T-helper 1 cell treated with Interleukin-12 subunit alpha and Interleukin-12 subunit beta and Interleukin-4 antibody, amounts not matched to agents 30 μg/mL and 1 μg/mL, for 36 hours (primary cell): Measurements from ENCODE around the gene FAM217A.
"Not testable (repeated sequence)": the region's sequence is repeated elsewhere in the genome, so short reads cannot be mapped to it uniquely, and the experiment has no call there.

Experiments
- H3K27ac Mint-ChIP-seq: one replicate; pipeline ENCODE4 v1.8.0; 2021; ENCODE audit warnings: mild to moderate bottlenecking, mixed read lengths
- H3K27me3 Mint-ChIP-seq: one replicate; pipeline ENCODE4 v1.8.0; 2021; ENCODE audit warnings: low read depth, mixed read lengths
- H3K36me3 Mint-ChIP-seq: one replicate; pipeline ENCODE4 v1.8.0; 2021; ENCODE audit warnings: low read depth, mixed read lengths
- H3K4me1 Mint-ChIP-seq: one replicate; pipeline ENCODE4 v1.8.0; 2021; ENCODE audit warnings: low read depth, mixed read lengths
- H3K4me3 Mint-ChIP-seq: one replicate; pipeline ENCODE4 v1.8.0; 2021; ENCODE audit warnings: mild to moderate bottlenecking, moderate library complexity, mixed read lengths
- H3K9me3 Mint-ChIP-seq: one replicate; pipeline ENCODE4 v1.8.0; 2021; ENCODE audit warnings: mixed read lengths

Gene FAM217A

GRCh38 chr6:4103929-4104328 lies 25.0 kb upstream of the FAM217A start:
- Mint-ChIP-seq H3K9me3 (no peaks in the 10 kb centered on the region), H3K27me3 (peaks cover 31% of the 10 kb centered on the region), H3K27ac (no peak overlapping the region), H3K4me3 (no peak overlapping the region), H3K4me1 (no peaks in the 10 kb centered on the region), H3K36me3 (no peaks in the 10 kb centered on the region)

- H3K27me3 Mint-ChIP-seq, result peaks cover 23% of the 10 kb centered on the region
- H3K4me1 Mint-ChIP-seq, result no peaks in the 10 kb centered on the region
- no peak overlapping the region for H3K4me3 Mint-ChIP-seq
- no peak overlapping the region for H3K27ac Mint-ChIP-seq
- H3K36me3 Mint-ChIP-seq, result no peaks in the 10 kb centered on the region
- H3K9me3 Mint-ChIP-seq, result no peaks in the 10 kb centered on the region
Measured at GRCh38 chr6:4102687-4103244, 23.8 kb upstream of the FAM217A start.

DNA sequence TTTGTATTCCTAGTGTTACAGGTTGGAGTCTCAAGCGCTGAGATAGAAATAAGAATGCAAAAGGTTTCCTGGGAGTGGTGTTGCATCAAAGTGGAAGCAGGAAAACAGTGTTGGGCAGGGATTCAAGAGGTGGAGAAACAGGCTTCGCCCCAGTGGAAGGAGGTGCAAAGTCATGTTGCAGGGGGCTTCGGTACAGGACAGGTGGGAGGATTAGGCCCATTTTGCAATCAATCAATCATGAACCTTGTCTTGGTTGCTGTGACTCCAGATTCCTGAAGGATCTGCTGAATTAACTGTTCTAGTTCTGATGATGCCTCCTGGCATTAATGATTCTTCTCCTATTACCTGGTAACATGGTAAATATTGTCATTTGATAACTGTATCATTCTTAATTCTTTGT lies 22.4 kb upstream of the FAM217A start:
- H3K9me3 Mint-ChIP-seq, result no peaks in the 10 kb centered on the region
- no peak overlapping the region for H3K27ac Mint-ChIP-seq
- H3K4me3 Mint-ChIP-seq, result no peak overlapping the region
- H3K27me3 Mint-ChIP-seq, result peaks cover 13% of the 10 kb centered on the region
- H3K4me1 Mint-ChIP-seq, result no peaks in the 10 kb centered on the region
- no peaks in the 10 kb centered on the region for H3K36me3 Mint-ChIP-seq

DNA sequence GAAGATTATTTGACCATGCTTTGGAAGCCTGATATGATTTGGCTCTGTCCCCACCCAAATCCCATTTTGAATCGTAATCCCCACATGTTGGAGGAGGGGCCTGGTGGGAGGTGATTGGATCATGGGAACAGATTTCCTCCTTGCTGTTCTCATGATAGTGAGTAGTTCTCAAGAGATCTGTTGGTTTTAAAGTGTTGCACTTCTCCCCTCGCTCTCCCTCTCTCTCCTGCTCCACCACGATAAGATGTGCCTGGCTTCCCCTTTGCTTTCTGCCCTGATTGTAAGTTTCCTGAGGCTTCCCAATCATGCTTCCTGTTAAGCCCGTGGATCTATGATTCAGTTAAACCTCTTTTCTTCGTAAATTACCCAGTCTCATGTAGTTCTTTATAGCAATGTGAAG lies 21.7 kb upstream of the FAM217A start:
- H3K9me3 Mint-ChIP-seq, result no peaks in the 10 kb centered on the region
- no peak overlapping the region for H3K27ac Mint-ChIP-seq
- no peaks in the 10 kb centered on the region for H3K4me1 Mint-ChIP-seq
- H3K36me3 Mint-ChIP-seq, result no peaks in the 10 kb centered on the region
- peaks cover 8% of the 10 kb centered on the region for H3K27me3 Mint-ChIP-seq
- no peak overlapping the region for H3K4me3 Mint-ChIP-seq

DNA sequence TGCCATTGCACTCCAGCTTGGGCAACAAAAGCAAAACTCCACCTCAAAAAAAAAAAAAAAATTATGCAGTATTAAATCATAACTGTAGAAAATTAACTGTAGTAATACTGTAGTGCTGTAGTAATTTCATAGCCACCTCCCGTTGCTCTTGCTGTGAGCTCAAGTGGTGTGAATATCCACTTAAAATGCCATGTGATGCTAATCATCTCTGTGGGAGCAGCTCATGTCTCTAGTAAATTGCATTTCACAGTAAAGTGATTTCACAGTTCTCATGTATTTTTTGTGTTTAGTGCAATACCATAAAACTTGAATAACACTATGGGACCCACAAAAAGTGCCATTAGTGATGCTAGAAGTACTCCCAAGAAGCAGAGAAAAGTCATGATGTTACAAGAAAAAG lies 14.4 kb upstream of the FAM217A start:
- H3K4me3 Mint-ChIP-seq, result no peak overlapping the region

GRCh38 chr6:4091941-4092340 lies 13.0 kb upstream of the FAM217A start:
- Mint-ChIP-seq H3K4me1 (no peaks in the 10 kb centered on the region), H3K9me3 (no peaks in the 10 kb centered on the region), H3K4me3 (no peak overlapping the region), H3K27me3 (no peaks in the 10 kb centered on the region), H3K27ac (no peak overlapping the region), H3K36me3 (no peaks in the 10 kb centered on the region)

More for the DNA sequence above, 14.4 kb upstream of the FAM217A start:
- H3K27me3 Mint-ChIP-seq, result no peaks in the 10 kb centered on the region
- H3K27ac Mint-ChIP-seq, result no peak overlapping the region
- no peaks in the 10 kb centered on the region for H3K9me3 Mint-ChIP-seq
- no peaks in the 10 kb centered on the region for H3K4me1 Mint-ChIP-seq
- H3K36me3 Mint-ChIP-seq, result no peaks in the 10 kb centered on the region

DNA sequence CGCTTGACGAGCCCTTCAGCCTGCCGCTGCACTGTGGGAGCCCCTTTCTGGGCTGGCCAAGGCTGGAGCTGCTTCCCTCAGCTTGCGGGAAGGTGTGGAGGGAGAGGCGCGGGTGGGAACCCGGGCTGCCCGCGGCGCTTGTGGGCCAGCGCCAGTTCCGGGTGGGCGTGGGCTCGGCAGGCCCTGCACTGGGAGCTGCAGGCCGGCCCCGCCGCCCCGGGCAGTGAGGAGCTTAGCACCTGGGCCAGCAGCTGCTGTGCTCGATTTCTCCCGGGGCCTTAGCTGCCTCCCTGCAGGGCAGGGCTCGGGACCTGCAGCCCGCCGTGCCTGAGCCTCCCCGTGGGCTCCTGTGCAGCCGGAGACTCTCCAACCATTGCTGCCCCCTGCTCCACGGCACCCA lies 11.1 kb upstream of the FAM217A start:
- H3K27ac Mint-ChIP-seq, H3K27me3 Mint-ChIP-seq, H3K4me1 Mint-ChIP-seq, H3K36me3 Mint-ChIP-seq, H3K9me3 Mint-ChIP-seq, H3K4me3 Mint-ChIP-seq: not testable (repeated sequence)

DNA sequence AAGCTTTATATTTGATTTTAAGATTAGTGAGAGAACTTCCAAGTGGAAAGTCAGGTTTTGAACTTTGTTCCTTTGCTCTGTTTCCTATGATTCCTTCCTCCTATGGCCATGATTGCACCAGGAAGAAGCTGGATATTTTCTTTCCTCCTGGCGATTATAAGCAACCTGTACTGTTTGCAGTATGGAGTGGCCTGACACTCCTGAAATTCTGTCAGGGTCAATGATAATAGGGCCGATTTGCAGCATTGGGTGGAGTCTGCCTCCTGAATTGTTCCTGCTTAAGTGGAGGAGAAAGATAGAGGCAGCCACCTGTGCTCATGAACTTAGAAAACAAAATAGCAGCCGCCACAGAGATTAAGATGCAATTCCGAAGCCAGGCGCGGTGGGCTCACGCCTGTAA lies 9.8 kb upstream of the FAM217A start:
- no peaks in the 10 kb centered on the region for H3K4me1 Mint-ChIP-seq
- H3K27me3 Mint-ChIP-seq, result peaks cover 3% of the 10 kb centered on the region
- no peaks in the 10 kb centered on the region for H3K36me3 Mint-ChIP-seq
- no peak overlapping the region for H3K4me3 Mint-ChIP-seq
- H3K27ac Mint-ChIP-seq, result no peak overlapping the region
- no peaks in the 10 kb centered on the region for H3K9me3 Mint-ChIP-seq

DNA sequence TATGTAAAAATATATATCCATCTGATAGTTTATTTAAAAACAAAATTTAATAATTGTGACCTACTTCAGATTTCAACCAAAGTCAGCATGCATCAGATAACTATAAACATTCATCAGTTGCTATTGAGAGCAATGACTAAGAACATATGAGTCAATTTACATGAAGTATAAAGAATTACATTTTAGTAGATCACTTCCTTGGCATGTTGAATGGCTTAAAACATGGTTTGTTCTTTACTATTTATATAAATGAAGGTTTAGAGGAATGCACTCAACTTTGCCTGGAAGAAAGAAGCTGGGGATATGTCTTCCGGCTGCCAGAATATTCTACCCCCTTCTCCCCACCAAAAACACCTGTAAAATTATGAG lies 6.4 kb upstream of the FAM217A start:
- Mint-ChIP-seq H3K36me3 (no peaks in the 10 kb centered on the region), H3K4me1 (no peaks in the 10 kb centered on the region), H3K4me3 (no peak overlapping the region)

GRCh38 chr6:4084444-4085331 lies 5.8 kb upstream of the FAM217A start:
- H3K9me3 Mint-ChIP-seq, result no peaks in the 10 kb centered on the region
- no peak overlapping the region for H3K27ac Mint-ChIP-seq
- H3K36me3 Mint-ChIP-seq, result no peaks in the 10 kb centered on the region

More for the DNA sequence above, 6.4 kb upstream of the FAM217A start:
- peaks cover 12% of the 10 kb centered on the region for H3K27me3 Mint-ChIP-seq
- H3K27ac Mint-ChIP-seq, result no peak overlapping the region
- H3K9me3 Mint-ChIP-seq, result no peaks in the 10 kb centered on the region

DNA sequence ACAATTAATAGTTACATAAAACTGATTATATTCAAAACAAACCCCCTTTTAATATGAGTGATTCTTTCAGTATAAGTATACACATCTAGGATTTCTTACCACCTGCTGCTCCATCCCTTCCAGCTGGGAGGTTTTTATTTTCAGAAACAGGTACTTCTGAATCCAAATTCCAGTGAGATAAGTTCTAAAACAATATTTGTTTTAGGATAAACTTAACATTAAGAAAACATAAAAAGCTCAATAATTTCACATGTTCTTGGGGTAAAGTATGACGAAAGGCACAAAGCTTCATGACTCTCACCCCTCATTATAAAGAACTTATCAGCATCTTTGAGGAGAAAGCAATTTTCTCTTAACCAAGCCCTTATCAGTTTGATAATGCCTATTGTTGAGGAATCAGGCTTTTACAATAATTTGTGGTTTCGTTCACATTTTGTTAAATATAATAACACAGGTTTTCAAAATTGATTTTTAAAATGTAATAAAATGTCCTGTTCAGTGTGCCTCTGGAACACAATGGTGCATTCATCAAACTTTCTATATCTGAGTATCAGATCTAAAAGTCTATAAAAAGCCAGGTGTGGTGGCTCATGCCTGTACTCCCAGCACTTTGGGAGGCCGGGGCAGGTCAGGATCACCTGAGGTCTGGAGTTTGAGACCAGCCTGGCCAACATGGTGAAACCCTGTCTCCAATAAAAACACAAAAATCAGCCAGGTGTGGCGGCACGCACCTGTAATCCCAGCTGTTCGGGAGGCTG lies 4.3 kb downstream of the FAM217A start:
- Mint-ChIP-seq H3K27ac (no peak overlapping the region), H3K36me3 (no peaks in the 10 kb centered on the region), H3K4me1 (no peaks in the 10 kb centered on the region), H3K4me3 (no peak overlapping the region), H3K9me3 (no peaks in the 10 kb centered on the region), H3K27me3 (peaks cover 16% of the 10 kb centered on the region)

More at GRCh38 chr6:4084444-4085331, 5.8 kb upstream of the FAM217A start:
- peaks cover 16% of the 10 kb centered on the region for H3K27me3 Mint-ChIP-seq
- no peak overlapping the region for H3K4me3 Mint-ChIP-seq
- H3K4me1 Mint-ChIP-seq, result no peaks in the 10 kb centered on the region

GRCh38 chr6:4071330-4071729 lies 7.6 kb downstream of the FAM217A start:
- no peak overlapping the region for H3K4me3 Mint-ChIP-seq
- H3K27ac Mint-ChIP-seq, result no peak overlapping the region
- peaks cover 8% of the 10 kb centered on the region for H3K27me3 Mint-ChIP-seq
- no peaks in the 10 kb centered on the region for H3K36me3 Mint-ChIP-seq
- no peaks in the 10 kb centered on the region for H3K4me1 Mint-ChIP-seq
- H3K9me3 Mint-ChIP-seq, result no peaks in the 10 kb centered on the region

- no peaks in the 10 kb centered on the region for H3K9me3 Mint-ChIP-seq
- H3K27me3 Mint-ChIP-seq, result peaks cover 8% of the 10 kb centered on the region
- no peaks in the 10 kb centered on the region for H3K4me1 Mint-ChIP-seq
- no peak overlapping the region for H3K27ac Mint-ChIP-seq
- H3K4me3 Mint-ChIP-seq, result no peak overlapping the region
- peaks cover 17% of the 10 kb centered on the region for H3K36me3 Mint-ChIP-seq
Measured at GRCh38 chr6:4069199-4069598, 9.7 kb downstream of the FAM217A start.

GRCh38 chr6:4067673-4068072 lies 11.3 kb downstream of the FAM217A start:
- Mint-ChIP-seq H3K27me3 (peaks cover 8% of the 10 kb centered on the region), H3K27ac (no peak overlapping the region), H3K4me3 (no peak overlapping the region), H3K4me1 (peaks cover 3% of the 10 kb centered on the region), H3K9me3 (no peaks in the 10 kb centered on the region), H3K36me3 (peaks cover 31% of the 10 kb centered on the region)
